ENCODE results near the gene REEP1. TPM values are rescaled to one million over a fixed set of nuclear protein-coding genes. Genes with fewer than 3 reads are reported as not detected.

The REEP1 gene
- total and polyA plus RNA-seq, 3 donors from 2014 or later: 112 to 342 (median 241) TPM

DNA sequence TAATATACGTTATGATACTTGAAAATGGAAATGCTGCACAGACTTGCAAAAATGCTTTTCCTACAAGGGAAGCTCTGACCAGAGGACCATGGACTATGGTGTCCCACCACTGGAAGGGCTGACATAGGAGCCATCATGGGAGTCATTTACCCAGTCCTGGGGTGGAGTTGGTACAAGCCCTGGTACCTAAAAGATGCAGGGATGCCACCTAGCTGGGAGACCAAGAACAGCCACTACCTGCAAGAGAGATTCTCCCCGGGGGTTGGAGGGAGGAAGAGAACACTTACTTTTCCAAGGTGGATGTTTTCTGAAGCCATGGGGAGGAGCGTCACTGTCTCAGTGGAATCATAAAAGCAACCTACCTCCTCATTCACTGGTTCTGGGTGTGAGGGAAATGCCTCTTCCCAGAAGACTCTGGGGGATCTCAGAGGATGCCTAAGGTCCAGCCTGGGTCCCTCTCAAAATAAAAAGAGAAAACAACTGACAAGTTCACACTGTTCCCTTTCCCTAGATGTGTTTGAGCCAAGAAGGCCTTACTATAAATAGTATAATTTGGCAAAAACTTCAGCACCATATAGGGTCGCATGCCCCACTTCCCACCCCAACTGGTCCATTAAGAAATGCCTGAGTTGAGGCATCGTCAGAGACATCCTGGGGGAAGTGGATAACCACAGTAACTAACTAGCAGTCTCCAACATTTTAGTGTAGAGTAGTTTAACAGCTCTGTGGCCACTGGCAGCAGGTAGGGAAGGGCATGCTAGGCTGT is 39.9 kb downstream of the REEP1 start:
- H3K9me3 ChIP-seq: no peaks in the 10 kb centered on the region
- H3K36me3 ChIP-seq (ENCODE audit: low read depth, missing control alignments): no peaks in the 10 kb centered on the region
- intact Hi-C loops (cut with DNase I; ENCODE audit: low total_unique reads): no loop called here
- no peak for DNase-seq
- WGBS, 2 donors: 62 to 68% methylated on average over 5 of the region's 5 CpGs
- H3K4me1 ChIP-seq: peaks cover 48% of the 10 kb centered on the region
- H3K4me3 ChIP-seq: no peak overlapping the region
- H3K27me3 ChIP-seq: no peaks in the 10 kb centered on the region
- peak overlapping the region; percentile 29 to 44 for H3K27ac ChIP-seq
- TF ChIP-seq POLR2A (IDR thresholded peaks at IDR 0.05): no peak
- TF ChIP-seq, protein P1, sequence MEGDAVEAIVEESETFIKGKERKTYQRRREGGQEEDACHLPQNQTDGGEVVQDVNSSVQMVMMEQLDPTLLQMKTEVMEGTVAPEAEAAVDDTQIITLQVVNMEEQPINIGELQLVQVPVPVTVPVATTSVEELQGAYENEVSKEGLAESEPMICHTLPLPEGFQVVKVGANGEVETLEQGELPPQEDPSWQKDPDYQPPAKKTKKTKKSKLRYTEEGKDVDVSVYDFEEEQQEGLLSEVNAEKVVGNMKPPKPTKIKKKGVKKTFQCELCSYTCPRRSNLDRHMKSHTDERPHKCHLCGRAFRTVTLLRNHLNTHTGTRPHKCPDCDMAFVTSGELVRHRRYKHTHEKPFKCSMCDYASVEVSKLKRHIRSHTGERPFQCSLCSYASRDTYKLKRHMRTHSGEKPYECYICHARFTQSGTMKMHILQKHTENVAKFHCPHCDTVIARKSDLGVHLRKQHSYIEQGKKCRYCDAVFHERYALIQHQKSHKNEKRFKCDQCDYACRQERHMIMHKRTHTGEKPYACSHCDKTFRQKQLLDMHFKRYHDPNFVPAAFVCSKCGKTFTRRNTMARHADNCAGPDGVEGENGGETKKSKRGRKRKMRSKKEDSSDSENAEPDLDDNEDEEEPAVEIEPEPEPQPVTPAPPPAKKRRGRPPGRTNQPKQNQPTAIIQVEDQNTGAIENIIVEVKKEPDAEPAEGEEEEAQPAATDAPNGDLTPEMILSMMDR (IDR thresholded peaks at IDR 0.05): no peak

DNA sequence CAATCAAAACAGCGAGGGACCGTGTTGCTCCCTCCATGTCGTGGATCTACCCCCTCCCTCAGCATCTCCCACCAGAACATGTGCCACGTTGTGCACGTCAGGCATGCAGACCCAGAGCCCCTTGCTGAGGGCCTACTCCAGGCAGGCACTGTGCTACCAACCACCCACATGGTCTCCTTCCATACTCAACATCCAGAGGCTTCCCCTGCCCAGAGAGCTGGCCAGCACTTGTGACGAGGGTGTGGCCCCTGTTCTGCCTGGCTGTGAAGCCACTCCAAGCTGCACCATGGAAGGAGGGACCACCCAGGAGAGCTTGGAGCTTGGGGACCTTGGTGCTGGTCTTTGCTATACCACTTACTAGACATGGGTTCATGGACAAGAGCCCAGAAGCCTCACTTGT is 40.5 kb downstream of the REEP1 start:
- TF ChIP-seq POLR2A (IDR thresholded peaks at IDR 0.05): no peak
- TF ChIP-seq, protein P1 (IDR thresholded peaks at IDR 0.05): no peak
- Histone ChIP-seq H3K36me3 (ENCODE audit: low read depth, missing control alignments) (no peaks in the 10 kb centered on the region), H3K27me3 (no peaks in the 10 kb centered on the region), H3K4me1 (peaks cover 43% of the 10 kb centered on the region), H3K27ac (peak overlapping the region in 1 of 2 donors; percentile 44), H3K9me3 (no peaks in the 10 kb centered on the region), H3K4me3 (no peak overlapping the region)
- DNase-seq: no peak
- WGBS, 2 donors: 79 to 83% methylated on average over 6 of the region's 6 CpGs
- intact Hi-C loops (cut with DNase I; ENCODE audit: low total_unique reads): no loop called here

DNA sequence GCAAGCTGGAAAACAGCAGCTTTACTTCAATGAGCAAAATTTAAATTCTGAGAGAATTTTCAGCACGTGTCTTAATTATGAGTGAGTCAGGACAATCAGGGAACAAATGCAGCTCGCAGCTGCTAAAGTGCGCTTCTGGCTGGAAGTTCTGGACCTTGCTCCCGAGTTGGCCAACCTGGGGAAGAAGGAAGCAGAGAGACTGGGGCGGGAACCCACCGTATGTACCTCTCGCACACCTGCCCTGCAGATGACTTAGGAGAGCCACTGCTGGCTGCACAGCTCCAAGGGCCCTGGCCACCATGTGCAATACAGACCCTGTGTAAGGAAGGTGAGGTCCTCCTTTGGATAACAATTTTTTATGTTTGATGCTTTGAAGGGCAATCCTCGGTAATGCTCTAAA is 42.4 kb downstream of the REEP1 start:
- intact Hi-C loops (cut with DNase I; ENCODE audit: low total_unique reads): no loop called here
- no peak for DNase-seq
- no peak overlapping the region for H3K4me3 ChIP-seq
- 70 to 71% methylated on average over 8 of the region's 8 CpGs for WGBS, 2 donors
- H3K27ac ChIP-seq: no peak overlapping the region
- H3K36me3 ChIP-seq (ENCODE audit: low read depth, missing control alignments): no peaks in the 10 kb centered on the region
- no peaks in the 10 kb centered on the region for H3K9me3 ChIP-seq
- TF ChIP-seq, protein P1 (IDR thresholded peaks at IDR 0.05): no peak
- TF ChIP-seq POLR2A (IDR thresholded peaks at IDR 0.05): no peak
- no peaks in the 10 kb centered on the region for H3K27me3 ChIP-seq
- peaks cover 37% of the 10 kb centered on the region for H3K4me1 ChIP-seq

DNA sequence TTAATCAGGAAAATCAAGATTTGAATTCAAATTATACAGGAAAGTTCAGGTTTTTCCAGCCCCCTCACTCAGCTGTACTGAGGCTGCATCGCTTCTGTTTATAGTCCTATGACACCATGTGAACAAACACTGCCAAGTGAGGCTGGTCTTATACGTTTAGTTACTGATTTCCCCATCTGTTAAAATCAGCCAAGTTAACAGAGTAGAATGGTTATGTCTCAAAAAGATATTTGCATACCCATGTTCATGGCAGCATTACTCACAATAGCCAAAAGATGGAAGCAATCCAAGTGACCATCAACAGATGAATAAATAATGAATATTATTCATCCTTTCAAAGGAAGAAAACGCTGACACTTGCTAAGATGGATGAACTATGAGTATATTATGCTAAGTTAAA is 43.8 kb downstream of the REEP1 start:
- Histone ChIP-seq H3K27ac (no peak overlapping the region), H3K27me3 (no peaks in the 10 kb centered on the region), H3K4me3 (no peak overlapping the region), H3K9me3 (no peaks in the 10 kb centered on the region), H3K4me1 (peaks cover 30% of the 10 kb centered on the region), H3K36me3 (ENCODE audit: low read depth, missing control alignments) (no peaks in the 10 kb centered on the region)
- WGBS, 2 donors: 62 to 67% methylated on average over 3 of the region's 3 CpGs
- TF ChIP-seq, protein P1 (IDR thresholded peaks at IDR 0.05): no peak
- TF ChIP-seq POLR2A (IDR thresholded peaks at IDR 0.05): no peak
- intact Hi-C loops (cut with DNase I; ENCODE audit: low total_unique reads): no loop called here
- no peak for DNase-seq

Measured in testis (tissue), 3 donors.